Activated effector memory CD4-positive, alpha-beta T cell treated with Interleukin-2 at 50 U/mL for 16 hours (primary cell): ENCODE measurements around the gene DPH5.

Experiments used
- DNase-seq: peaks from one replicate; pipeline ENCODE4 v3.0.0-alpha.2; 2020

Gene DPH5

GRCh38 chr1:101029184-101029583, 3.6 kb upstream of the DPH5 start:
- DNase-seq: no peak

GRCh38 chr1:101028466-101028865, 2.9 kb upstream of the DPH5 start:
- no peak for DNase-seq

GRCh38 chr1:101027194-101027772, 1.7 kb upstream of the DPH5 start:
- DNase-seq: no peak

GRCh38 chr1:101026430-101026788, 825 bp upstream of the DPH5 start:
- DNase-seq: no peak

GRCh38 chr1:101025283-101025656, 314 bp downstream of the DPH5 start:
- peak; percentile 16 for DNase-seq

GRCh38 chr1:101022294-101022693, 3.3 kb downstream of the DPH5 start:
- no peak for DNase-seq

GRCh38 chr1:101017448-101017847, 8.1 kb downstream of the DPH5 start:
- no peak for DNase-seq

GRCh38 chr1:101013776-101014175, 11.8 kb downstream of the DPH5 start:
- no peak for DNase-seq

- no peak for DNase-seq
Measured at GRCh38 chr1:101008229-101008834, 17.3 kb downstream of the DPH5 start.

GRCh38 chr1:101006553-101006952, 19.0 kb downstream of the DPH5 start:
- no peak for DNase-seq

GRCh38 chr1:101005871-101006270, 19.7 kb downstream of the DPH5 start:
- DNase-seq: no peak

GRCh38 chr1:101005183-101005582, 20.4 kb downstream of the DPH5 start:
- DNase-seq: no peak

- DNase-seq: no peak
Measured at GRCh38 chr1:101004670-101005069, 20.9 kb downstream of the DPH5 start.

- no peak for DNase-seq
Measured at GRCh38 chr1:101004061-101004460, 21.5 kb downstream of the DPH5 start.

GRCh38 chr1:101003012-101003650, 22.5 kb downstream of the DPH5 start:
- no peak for DNase-seq

- no peak for DNase-seq
Measured at GRCh38 chr1:101002551-101002950, 23.0 kb downstream of the DPH5 start.

GRCh38 chr1:101000131-101000873, 25.3 kb downstream of the DPH5 start:
- DNase-seq: no peak

GRCh38 chr1:100998426-100998825, 27.2 kb downstream of the DPH5 start:
- DNase-seq: no peak

- DNase-seq: no peak
Measured at GRCh38 chr1:100995198-100995988, 30.2 kb downstream of the DPH5 start.

- no peak for DNase-seq
Measured at GRCh38 chr1:100989306-100990077, 36.1 kb downstream of the DPH5 start.

- DNase-seq: no peak
Measured at GRCh38 chr1:100988121-100988520, 37.5 kb downstream of the DPH5 start.

GRCh38 chr1:100982793-100983192, 42.8 kb downstream of the DPH5 start:
- DNase-seq: no peak
